Measurements from ENCODE around the gene GRIK2.

Gene GRIK2

DNA sequence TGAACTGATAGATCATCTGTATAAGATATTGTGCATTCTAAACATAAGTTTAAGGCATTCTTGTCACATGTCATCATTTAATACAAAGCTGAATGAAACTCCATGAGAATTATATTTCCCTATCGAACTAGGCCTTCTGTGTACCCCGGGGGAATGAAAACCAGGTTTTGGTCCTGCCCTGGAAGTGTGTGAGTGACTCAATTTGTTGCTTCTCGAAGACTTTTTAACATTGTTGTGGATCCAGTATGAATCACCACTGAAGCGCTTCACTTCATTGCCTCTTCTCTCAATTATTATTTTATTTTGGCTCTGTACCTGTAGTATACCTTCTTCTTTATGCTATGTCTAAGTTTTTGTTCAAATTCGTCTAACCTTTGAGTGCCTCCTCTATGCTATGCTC lies 150.8 kb downstream of the GRIK2 start:
- H3K4me3 ChIP-seq (ENCODE audit: low read depth, low read length), result no peak overlapping the region
- TF ChIP-seq, protein P1, sequence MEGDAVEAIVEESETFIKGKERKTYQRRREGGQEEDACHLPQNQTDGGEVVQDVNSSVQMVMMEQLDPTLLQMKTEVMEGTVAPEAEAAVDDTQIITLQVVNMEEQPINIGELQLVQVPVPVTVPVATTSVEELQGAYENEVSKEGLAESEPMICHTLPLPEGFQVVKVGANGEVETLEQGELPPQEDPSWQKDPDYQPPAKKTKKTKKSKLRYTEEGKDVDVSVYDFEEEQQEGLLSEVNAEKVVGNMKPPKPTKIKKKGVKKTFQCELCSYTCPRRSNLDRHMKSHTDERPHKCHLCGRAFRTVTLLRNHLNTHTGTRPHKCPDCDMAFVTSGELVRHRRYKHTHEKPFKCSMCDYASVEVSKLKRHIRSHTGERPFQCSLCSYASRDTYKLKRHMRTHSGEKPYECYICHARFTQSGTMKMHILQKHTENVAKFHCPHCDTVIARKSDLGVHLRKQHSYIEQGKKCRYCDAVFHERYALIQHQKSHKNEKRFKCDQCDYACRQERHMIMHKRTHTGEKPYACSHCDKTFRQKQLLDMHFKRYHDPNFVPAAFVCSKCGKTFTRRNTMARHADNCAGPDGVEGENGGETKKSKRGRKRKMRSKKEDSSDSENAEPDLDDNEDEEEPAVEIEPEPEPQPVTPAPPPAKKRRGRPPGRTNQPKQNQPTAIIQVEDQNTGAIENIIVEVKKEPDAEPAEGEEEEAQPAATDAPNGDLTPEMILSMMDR (IDR thresholded peaks at IDR 0.05; ENCODE audit: low read depth, low read length), result no peak

DNA sequence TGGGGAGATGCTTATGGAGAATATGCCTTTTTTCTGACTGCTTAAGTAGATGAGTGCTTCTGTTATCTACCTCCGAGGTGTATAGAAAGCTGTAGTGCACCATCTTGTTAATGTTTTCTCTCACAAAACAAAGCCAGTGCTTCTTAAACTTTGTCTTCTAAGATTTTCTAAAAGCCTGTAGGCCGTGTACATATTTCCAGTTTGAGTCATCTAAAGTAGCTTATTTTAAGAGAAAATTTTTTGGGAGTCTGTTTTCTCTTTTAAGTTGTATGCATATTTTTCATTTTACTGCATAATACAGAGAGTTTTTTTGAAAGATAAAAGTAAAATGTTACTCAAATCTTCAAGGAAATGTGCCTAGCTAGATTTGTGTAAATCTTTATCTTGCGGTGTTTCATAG lies 151.7 kb downstream of the GRIK2 start:
- TF ChIP-seq, protein P1 (IDR thresholded peaks at IDR 0.05; ENCODE audit: low read depth, low read length), result no peak
- no peak overlapping the region for H3K4me3 ChIP-seq (ENCODE audit: low read depth, low read length)

DNA sequence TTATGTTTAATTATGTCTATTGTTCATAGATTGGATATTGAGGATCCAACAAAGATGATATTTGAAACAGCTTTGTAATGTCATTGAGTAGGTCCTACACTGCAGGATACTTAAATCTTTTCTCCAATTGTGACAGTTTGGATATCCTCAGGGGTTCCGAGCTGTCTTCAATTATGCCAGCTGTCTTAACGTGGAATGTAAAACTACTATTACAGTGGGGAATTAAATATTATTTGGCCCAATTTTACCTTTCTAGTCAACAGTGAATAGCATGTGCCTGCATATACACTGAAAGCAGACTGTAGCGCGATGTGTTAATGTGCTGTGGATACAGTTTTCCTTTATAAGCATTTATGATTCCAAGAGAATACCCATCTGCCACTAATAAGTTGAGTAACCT lies 156.9 kb downstream of the GRIK2 start:
- no peak overlapping the region for H3K4me3 ChIP-seq (ENCODE audit: low read depth, low read length)
- TF ChIP-seq, protein P1 (IDR thresholded peaks at IDR 0.05; ENCODE audit: low read depth, low read length), result no peak

DNA sequence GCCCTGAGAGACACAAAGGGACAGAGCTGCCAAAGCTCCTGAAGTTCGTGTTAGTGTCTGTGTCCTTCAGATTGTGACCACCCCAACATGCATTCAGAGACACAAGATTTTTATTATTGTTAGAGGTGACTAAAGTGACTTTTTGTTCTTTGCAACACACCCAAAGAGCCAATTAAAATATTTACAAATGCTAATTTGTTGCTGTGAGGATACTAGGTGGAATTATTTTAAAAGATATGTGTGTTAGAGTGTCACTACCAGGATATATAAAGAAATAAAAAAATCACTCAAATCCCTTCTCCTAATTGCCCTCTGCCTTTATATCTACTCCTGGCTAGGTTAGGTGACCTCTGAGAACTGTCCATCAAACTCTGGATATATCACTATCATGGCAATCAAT lies 160.7 kb downstream of the GRIK2 start:
- no peak overlapping the region for H3K4me3 ChIP-seq (ENCODE audit: low read depth, low read length)
- TF ChIP-seq, protein P1 (IDR thresholded peaks at IDR 0.05; ENCODE audit: low read depth, low read length), result no peak

DNA sequence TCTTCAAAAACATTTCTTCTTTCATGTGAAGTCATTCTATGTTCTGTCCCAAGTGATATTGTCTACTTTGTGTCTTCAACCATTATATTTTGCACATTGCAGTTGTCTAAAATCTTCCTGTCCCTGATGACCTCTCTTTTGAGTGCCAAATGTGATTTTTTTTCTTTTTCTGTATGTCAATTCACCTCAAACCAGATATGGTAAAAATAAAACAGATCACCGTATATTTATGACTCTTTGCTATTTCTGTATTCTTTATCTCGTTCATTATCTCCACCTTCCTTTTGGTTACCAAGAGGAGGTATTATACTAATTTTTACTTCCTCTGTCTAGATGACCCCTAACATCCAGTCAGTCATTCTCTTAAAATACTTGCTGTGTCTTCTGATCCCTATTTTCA lies 165.2 kb downstream of the GRIK2 start:
- TF ChIP-seq, protein P1 (IDR thresholded peaks at IDR 0.05; ENCODE audit: low read depth, low read length), result no peak
- H3K4me3 ChIP-seq (ENCODE audit: low read depth, low read length), result no peak overlapping the region

DNA sequence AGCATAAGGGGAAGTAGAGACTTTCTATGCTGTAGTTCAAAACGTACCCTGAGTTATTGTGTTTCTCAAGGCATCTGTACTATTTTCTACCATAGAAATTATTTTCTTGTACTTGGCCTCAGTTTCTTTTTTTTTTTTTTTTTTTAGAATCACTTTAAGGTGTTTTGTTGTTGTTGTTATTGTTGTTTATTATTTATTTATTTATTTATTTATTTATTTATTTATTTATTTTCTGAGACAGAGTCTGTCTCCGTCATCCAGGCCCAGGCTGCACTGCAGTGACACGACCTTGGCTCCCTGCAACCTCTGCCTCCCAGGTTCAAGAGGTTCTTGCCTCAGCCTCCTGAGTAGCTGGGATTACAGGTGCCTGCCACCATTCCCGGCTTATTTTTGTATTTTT lies 179.1 kb downstream of the GRIK2 start:
- no peak overlapping the region for H3K4me3 ChIP-seq (ENCODE audit: low read depth, low read length)
- TF ChIP-seq, protein P1 (IDR thresholded peaks at IDR 0.05; ENCODE audit: low read depth, low read length), result no peak

DNA sequence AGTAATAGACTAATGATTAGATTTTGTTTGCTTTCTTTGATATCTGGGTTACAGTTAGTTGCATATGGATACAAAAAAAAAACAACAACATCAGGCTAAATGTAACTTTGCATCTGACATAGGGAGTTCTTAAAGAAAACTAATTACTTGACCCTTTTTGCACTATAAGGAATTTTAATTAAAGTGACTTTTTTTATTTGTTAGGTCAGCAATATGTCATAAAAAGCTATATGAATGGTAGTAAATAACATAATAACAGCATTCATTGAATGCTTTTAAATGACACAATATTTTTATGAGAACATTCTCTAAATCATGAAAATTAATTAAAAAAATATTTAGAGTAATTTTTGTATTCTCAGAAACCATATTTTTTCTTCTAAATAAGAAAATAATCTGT lies 183.6 kb downstream of the GRIK2 start:
- TF ChIP-seq, protein P1 (IDR thresholded peaks at IDR 0.05; ENCODE audit: low read depth, low read length), result no peak

More for the DNA sequence above, 183.6 kb downstream of the GRIK2 start:
- H3K4me3 ChIP-seq (ENCODE audit: low read depth, low read length), result no peak overlapping the region

Measured in WI38 (cell line).